ENCODE data around the gene COASY.

DNA sequence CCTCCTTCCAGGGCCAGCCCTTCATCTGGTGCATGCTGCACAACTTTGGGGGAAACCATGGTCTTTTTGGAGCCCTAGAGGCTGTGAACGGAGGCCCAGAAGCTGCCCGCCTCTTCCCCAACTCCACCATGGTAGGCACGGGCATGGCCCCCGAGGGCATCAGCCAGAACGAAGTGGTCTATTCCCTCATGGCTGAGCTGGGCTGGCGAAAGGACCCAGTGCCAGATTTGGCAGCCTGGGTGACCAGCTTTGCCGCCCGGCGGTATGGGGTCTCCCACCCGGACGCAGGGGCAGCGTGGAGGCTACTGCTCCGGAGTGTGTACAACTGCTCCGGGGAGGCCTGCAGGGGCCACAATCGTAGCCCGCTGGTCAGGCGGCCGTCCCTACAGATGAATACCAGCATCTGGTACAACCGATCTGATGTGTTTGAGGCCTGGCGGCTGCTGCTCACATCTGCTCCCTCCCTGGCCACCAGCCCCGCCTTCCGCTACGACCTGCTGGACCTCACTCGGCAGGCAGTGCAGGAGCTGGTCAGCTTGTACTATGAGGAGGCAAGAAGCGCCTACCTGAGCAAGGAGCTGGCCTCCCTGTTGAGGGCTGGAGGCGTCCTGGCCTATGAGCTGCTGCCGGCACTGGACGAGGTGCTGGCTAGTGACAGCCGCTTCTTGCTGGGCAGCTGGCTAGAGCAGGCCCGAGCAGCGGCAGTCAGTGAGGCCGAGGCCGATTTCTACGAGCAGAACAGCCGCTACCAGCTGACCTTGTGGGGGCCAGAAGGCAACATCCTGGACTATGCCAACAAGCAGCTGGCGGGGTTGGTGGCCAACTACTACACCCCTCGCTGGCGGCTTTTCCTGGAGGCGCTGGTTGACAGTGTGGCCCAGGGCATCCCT, 18.5 kb upstream of the COASY start:
- no peak for TF ChIP-seq POLR2A (IDR thresholded peaks at IDR 0.05; ENCODE audit: low read depth, low read length)
- TF ChIP-seq POLR2AphosphoS5 (IDR thresholded peaks at IDR 0.05; ENCODE audit: low read depth, low read length), result no peak

All from GM12892 (cell line).